ENCODE measurements around the gene PYGL. TPM values are rescaled to one million over a fixed set of nuclear protein-coding genes. Genes with fewer than 3 reads are reported as not detected.
A peak's percentile ranks its signal among the peaks of the same experiment; 100 is the strongest.

PYGL gene
- 51.3 TPM for total RNA-seq

GRCh38 chr14:50943943-50944646, at the start of gene PYGL:
Gene PYGL (minus strand): TSS chr14:50944483. CDS start chr14:50944403, 80 bp downstream.
- Histone ChIP-seq H3K9me3 (ENCODE audit: low read depth, low read length) (no peaks in the 10 kb centered on the region), H3K4me1 (ENCODE audit: insufficient read depth, low read length) (peaks cover 44% of the 10 kb centered on the region), H3K27me3 (ENCODE audit: insufficient read depth, low read length) (peaks cover 19% of the 10 kb centered on the region), H3K4me3 (ENCODE audit: low read length) (peak within 1 kb of the TSS; percentile 66)

GRCh38 chr14:50985859-50986331, 41.6 kb upstream of the PYGL start:
- Histone ChIP-seq H3K4me3 (ENCODE audit: low read length) (no peak overlapping the region), H3K9me3 (ENCODE audit: low read depth, low read length) (no peaks in the 10 kb centered on the region), H3K4me1 (ENCODE audit: insufficient read depth, low read length) (no peaks in the 10 kb centered on the region), H3K27me3 (ENCODE audit: insufficient read depth, low read length) (no peaks in the 10 kb centered on the region)

- Histone ChIP-seq H3K27me3 (ENCODE audit: insufficient read depth, low read length) (no peaks in the 10 kb centered on the region), H3K9me3 (ENCODE audit: low read depth, low read length) (no peaks in the 10 kb centered on the region)
These were observed 41.0 kb upstream of the PYGL start for GRCh38 chr14:50985124-50985858.

DNA sequence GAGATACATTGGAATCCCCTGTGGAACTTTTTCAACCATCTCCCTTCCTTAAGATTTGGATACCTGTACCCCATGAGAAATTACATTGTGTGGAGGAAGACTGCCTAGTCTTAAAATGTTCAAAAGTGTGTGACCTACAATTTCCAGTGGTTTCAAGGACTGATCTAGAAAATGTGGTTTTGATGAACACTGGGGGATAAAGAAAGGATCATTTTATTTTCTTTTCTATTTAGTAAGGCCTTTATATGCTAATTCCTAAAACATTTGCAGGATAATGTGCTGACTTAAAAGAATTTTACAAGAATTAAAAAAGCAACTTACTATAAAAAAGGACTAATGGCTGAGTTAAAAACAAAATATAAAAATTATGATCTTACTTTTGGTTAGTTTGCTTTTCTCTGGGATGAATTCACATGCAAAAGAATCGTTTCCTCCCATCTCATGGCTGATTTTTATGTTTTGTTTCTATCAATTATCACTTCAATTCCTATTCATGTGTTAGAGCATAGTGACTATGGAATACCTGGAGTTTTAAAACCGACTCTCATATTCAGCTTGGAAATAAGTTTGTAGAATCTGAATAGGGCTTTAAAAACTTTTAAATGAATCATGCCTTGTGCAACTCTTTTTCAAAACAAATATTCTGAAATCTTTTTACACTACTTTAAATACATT, 39.9 kb upstream of the PYGL start:
- H3K4me1 ChIP-seq (ENCODE audit: insufficient read depth, low read length): no peaks in the 10 kb centered on the region
- no peaks in the 10 kb centered on the region for H3K27me3 ChIP-seq (ENCODE audit: insufficient read depth, low read length)
- no peaks in the 10 kb centered on the region for H3K9me3 ChIP-seq (ENCODE audit: low read depth, low read length)
- no peak overlapping the region for H3K4me3 ChIP-seq (ENCODE audit: low read length)

More at GRCh38 chr14:50985124-50985858, 41.0 kb upstream of the PYGL start:
- Histone ChIP-seq H3K4me1 (ENCODE audit: insufficient read depth, low read length) (no peaks in the 10 kb centered on the region), H3K4me3 (ENCODE audit: low read length) (no peak overlapping the region)

GRCh38 chr14:50979941-50980850, 35.9 kb upstream of the PYGL start:
- H3K27me3 ChIP-seq (ENCODE audit: insufficient read depth, low read length): no peaks in the 10 kb centered on the region

DNA sequence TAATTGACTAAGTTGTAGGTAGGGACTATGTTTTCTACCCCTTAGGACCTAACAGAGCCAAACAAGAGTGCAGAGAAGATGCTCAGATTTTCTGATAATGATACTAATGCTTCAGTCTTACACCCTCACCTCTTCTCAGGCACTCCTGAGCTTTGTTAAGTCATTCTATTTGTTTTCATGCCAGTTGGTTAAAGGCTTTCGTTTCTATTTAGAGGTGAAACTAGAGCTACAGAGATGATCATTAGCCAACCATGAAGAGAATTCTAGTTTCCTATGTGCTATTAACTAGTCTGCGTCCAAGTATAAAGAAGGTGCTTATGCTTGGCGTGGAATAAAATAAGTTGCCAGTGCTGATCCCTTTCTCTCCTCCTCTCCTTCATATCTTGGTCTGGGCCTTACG, 34.6 kb upstream of the PYGL start:
- Histone ChIP-seq H3K27me3 (ENCODE audit: insufficient read depth, low read length) (no peaks in the 10 kb centered on the region), H3K4me3 (ENCODE audit: low read length) (no peak overlapping the region), H3K9me3 (ENCODE audit: low read depth, low read length) (no peaks in the 10 kb centered on the region), H3K4me1 (ENCODE audit: insufficient read depth, low read length) (peaks cover 7% of the 10 kb centered on the region)

More at GRCh38 chr14:50979941-50980850, 35.9 kb upstream of the PYGL start:
- H3K9me3 ChIP-seq (ENCODE audit: low read depth, low read length): no peaks in the 10 kb centered on the region
- peaks cover 7% of the 10 kb centered on the region for H3K4me1 ChIP-seq (ENCODE audit: insufficient read depth, low read length)
- no peak overlapping the region for H3K4me3 ChIP-seq (ENCODE audit: low read length)

- Histone ChIP-seq H3K9me3 (ENCODE audit: low read depth, low read length) (no peaks in the 10 kb centered on the region), H3K4me1 (ENCODE audit: insufficient read depth, low read length) (peaks cover 7% of the 10 kb centered on the region), H3K4me3 (ENCODE audit: low read length) (no peak overlapping the region), H3K27me3 (ENCODE audit: insufficient read depth, low read length) (no peaks in the 10 kb centered on the region)
These were observed 34.2 kb upstream of the PYGL start for GRCh38 chr14:50978529-50978871.

- H3K4me1 ChIP-seq (ENCODE audit: insufficient read depth, low read length): peaks cover 7% of the 10 kb centered on the region
- H3K27me3 ChIP-seq (ENCODE audit: insufficient read depth, low read length): no peaks in the 10 kb centered on the region
- no peaks in the 10 kb centered on the region for H3K9me3 ChIP-seq (ENCODE audit: low read depth, low read length)
- H3K4me3 ChIP-seq (ENCODE audit: low read length): no peak overlapping the region
These were observed 33.7 kb upstream of the PYGL start for GRCh38 chr14:50977863-50978528.

GRCh38 chr14:50974118-50974517, 29.8 kb upstream of the PYGL start:
- H3K4me3 ChIP-seq (ENCODE audit: low read length): no peak overlapping the region

GRCh38 chr14:50972734-50973133, 28.5 kb upstream of the PYGL start:
- H3K9me3 ChIP-seq (ENCODE audit: low read depth, low read length): no peaks in the 10 kb centered on the region
- no peak overlapping the region for H3K4me3 ChIP-seq (ENCODE audit: low read length)
- H3K4me1 ChIP-seq (ENCODE audit: insufficient read depth, low read length): peaks cover 10% of the 10 kb centered on the region
- no peaks in the 10 kb centered on the region for H3K27me3 ChIP-seq (ENCODE audit: insufficient read depth, low read length)

More at GRCh38 chr14:50974118-50974517, 29.8 kb upstream of the PYGL start:
- Histone ChIP-seq H3K9me3 (ENCODE audit: low read depth, low read length) (no peaks in the 10 kb centered on the region), H3K4me1 (ENCODE audit: insufficient read depth, low read length) (peaks cover 7% of the 10 kb centered on the region), H3K27me3 (ENCODE audit: insufficient read depth, low read length) (no peaks in the 10 kb centered on the region)

DNA sequence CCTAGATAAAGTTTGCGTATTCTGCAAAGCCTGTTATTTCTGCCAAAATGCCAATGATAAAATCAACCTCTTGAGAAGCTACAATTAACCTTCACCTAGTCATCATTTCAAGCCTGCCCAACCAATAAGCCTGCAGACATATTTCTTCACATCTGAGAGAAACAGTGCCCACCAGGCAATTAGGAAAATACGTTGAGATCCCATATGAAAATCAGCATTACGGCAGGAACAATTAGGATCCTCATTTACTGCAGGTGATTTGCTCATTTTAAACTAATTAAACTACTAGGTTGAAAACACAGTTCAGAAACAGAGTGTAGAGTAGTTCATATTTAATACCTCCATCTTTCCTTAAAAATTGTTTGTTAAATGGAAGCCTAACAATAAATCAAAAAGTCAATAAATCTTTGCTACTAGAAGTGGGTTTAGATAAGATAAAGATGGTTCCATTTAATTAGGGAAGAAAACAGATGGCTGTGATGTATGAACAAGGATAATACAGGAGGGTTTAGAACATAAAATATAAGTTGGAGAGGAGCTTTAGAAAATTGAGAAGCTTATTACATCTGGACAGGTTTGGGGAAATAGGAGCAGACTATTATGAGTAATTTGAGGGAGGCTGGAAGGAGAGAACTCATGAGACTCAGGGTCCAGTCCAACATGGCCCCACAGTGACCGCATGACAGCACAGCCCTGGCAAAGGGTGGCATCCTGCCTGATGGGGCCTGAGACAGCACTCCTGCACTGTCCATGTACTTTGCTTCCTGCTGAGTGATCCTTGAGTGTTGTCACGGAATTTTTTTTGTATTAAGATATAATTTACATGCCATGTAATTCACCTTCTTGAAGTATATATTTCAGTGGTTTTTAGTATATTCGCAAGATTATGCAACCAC, 26.9 kb upstream of the PYGL start:
- H3K9me3 ChIP-seq (ENCODE audit: low read depth, low read length): no peaks in the 10 kb centered on the region

GRCh38 chr14:50967790-50968189, 23.5 kb upstream of the PYGL start:
- Histone ChIP-seq H3K9me3 (ENCODE audit: low read depth, low read length) (no peaks in the 10 kb centered on the region), H3K4me3 (ENCODE audit: low read length) (no peak overlapping the region)

More for the DNA sequence above, 26.9 kb upstream of the PYGL start:
- Histone ChIP-seq H3K27me3 (ENCODE audit: insufficient read depth, low read length) (no peaks in the 10 kb centered on the region), H3K4me3 (ENCODE audit: low read length) (no peak overlapping the region), H3K4me1 (ENCODE audit: insufficient read depth, low read length) (peaks cover 17% of the 10 kb centered on the region)

GRCh38 chr14:50967103-50967502, 22.8 kb upstream of the PYGL start:
- Histone ChIP-seq H3K27me3 (ENCODE audit: insufficient read depth, low read length) (no peaks in the 10 kb centered on the region), H3K4me3 (ENCODE audit: low read length) (no peak overlapping the region), H3K9me3 (ENCODE audit: low read depth, low read length) (no peaks in the 10 kb centered on the region), H3K4me1 (ENCODE audit: insufficient read depth, low read length) (peaks cover 17% of the 10 kb centered on the region)

More at GRCh38 chr14:50967790-50968189, 23.5 kb upstream of the PYGL start:
- peaks cover 17% of the 10 kb centered on the region for H3K4me1 ChIP-seq (ENCODE audit: insufficient read depth, low read length)
- no peaks in the 10 kb centered on the region for H3K27me3 ChIP-seq (ENCODE audit: insufficient read depth, low read length)

Data from mononuclear cell (primary cell).